ENCODE data around the gene FKBP15.

Gene FKBP15

GRCh38 chr9:113228130-113228665 lies 7.1 kb upstream of the FKBP15 start:
- no peak for DNase-seq (ENCODE audit: low spot score)

- DNase-seq (ENCODE audit: low spot score), result no peak
Measured at GRCh38 chr9:113227436-113227835, 6.4 kb upstream of the FKBP15 start.

GRCh38 chr9:113223963-113224362 lies 2.9 kb upstream of the FKBP15 start:
- DNase-seq (ENCODE audit: low spot score), result no peak

- peak; percentile 43 for DNase-seq (ENCODE audit: low spot score)
Measured at GRCh38 chr9:113222482-113222841, 1.4 kb upstream of the FKBP15 start.

- peak; percentile 58 for DNase-seq (ENCODE audit: low spot score)
Measured at GRCh38 chr9:113221800-113222481, 864 bp upstream of the FKBP15 start.

GRCh38 chr9:113220467-113221002 lies 542 bp downstream of the FKBP15 start:
- DNase-seq (ENCODE audit: low spot score), result no peak

- DNase-seq (ENCODE audit: low spot score), result peak; percentile 32
Measured at GRCh38 chr9:113219969-113220368, 1.1 kb downstream of the FKBP15 start.

- DNase-seq (ENCODE audit: low spot score), result no peak
Measured at GRCh38 chr9:113219186-113219936, 1.7 kb downstream of the FKBP15 start.

GRCh38 chr9:113216406-113216805 lies 4.7 kb downstream of the FKBP15 start:
- DNase-seq (ENCODE audit: low spot score), result peak; percentile 31

GRCh38 chr9:113215132-113215531 lies 5.9 kb downstream of the FKBP15 start:
- peak; percentile 96 for DNase-seq (ENCODE audit: low spot score)

- no peak for DNase-seq (ENCODE audit: low spot score)
Measured at GRCh38 chr9:113210815-113211214, 10.3 kb downstream of the FKBP15 start.

- DNase-seq (ENCODE audit: low spot score), result no peak
Measured at GRCh38 chr9:113205861-113206260, 15.2 kb downstream of the FKBP15 start.

GRCh38 chr9:113205432-113205831 lies 15.6 kb downstream of the FKBP15 start:
- DNase-seq (ENCODE audit: low spot score), result no peak

- DNase-seq (ENCODE audit: low spot score), result no peak
Measured at GRCh38 chr9:113199683-113200329, 21.3 kb downstream of the FKBP15 start.

- DNase-seq (ENCODE audit: low spot score), result no peak
Measured at GRCh38 chr9:113192455-113192854, 28.6 kb downstream of the FKBP15 start.

GRCh38 chr9:113187929-113188595 lies 33.0 kb downstream of the FKBP15 start:
- DNase-seq (ENCODE audit: low spot score), result no peak

GRCh38 chr9:113186137-113186755 lies 34.8 kb downstream of the FKBP15 start:
- no peak for DNase-seq (ENCODE audit: low spot score)

- no peak for DNase-seq (ENCODE audit: low spot score)
Measured at GRCh38 chr9:113185271-113185670, 35.8 kb downstream of the FKBP15 start.

GRCh38 chr9:113184539-113184938 lies 36.5 kb downstream of the FKBP15 start:
- DNase-seq (ENCODE audit: low spot score), result no peak

- no peak for DNase-seq (ENCODE audit: low spot score)
Measured at GRCh38 chr9:113183956-113184488, 37.1 kb downstream of the FKBP15 start.

GRCh38 chr9:113181165-113181564 lies 39.9 kb downstream of the FKBP15 start:
- no peak for DNase-seq (ENCODE audit: low spot score)
